Measurements from ENCODE around the gene THAP5.

DNA sequence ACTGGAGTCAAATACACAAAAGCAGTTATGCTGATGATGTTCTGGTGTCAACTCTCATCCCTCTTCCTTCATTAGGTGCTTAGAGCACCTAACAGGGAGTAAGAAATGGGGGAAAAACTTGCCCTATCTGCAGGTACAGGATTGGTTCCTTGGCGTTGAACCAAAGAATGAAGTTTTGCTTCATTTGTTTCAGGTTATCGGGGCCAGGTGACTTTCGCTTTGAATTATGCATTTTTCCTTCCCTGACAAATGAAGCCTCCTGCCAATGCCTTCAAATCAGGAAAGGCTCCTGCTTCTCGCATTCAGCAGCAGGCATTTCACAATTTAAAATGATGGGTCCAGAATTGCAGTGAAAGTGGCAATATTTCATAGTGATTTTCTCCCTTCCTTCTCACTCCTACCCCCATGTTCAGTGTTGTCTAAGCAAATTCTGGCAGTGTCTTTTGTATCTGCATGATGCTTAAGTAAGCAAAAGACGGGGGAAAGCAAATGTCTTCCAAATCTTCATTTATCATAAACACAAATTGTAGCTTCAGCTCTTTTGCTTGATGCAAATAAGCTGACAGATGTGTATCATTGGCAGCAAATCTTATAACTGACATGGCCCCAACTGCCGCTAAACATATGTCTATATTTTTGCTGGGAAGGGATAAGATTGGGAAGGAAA, 29.5 kb upstream of the THAP5 start:
- TF ChIP-seq POLR2A (IDR thresholded peaks at IDR 0.05) = no peak
- TF ChIP-seq, protein P1, sequence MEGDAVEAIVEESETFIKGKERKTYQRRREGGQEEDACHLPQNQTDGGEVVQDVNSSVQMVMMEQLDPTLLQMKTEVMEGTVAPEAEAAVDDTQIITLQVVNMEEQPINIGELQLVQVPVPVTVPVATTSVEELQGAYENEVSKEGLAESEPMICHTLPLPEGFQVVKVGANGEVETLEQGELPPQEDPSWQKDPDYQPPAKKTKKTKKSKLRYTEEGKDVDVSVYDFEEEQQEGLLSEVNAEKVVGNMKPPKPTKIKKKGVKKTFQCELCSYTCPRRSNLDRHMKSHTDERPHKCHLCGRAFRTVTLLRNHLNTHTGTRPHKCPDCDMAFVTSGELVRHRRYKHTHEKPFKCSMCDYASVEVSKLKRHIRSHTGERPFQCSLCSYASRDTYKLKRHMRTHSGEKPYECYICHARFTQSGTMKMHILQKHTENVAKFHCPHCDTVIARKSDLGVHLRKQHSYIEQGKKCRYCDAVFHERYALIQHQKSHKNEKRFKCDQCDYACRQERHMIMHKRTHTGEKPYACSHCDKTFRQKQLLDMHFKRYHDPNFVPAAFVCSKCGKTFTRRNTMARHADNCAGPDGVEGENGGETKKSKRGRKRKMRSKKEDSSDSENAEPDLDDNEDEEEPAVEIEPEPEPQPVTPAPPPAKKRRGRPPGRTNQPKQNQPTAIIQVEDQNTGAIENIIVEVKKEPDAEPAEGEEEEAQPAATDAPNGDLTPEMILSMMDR (IDR thresholded peaks at IDR 0.05) = no peak
